Effector CD8-positive, alpha-beta T cell (primary cell): Measurements from ENCODE around the gene GPR18.
"Not testable (repeated sequence)": the region's sequence is repeated elsewhere in the genome, so short reads cannot be mapped to it uniquely, and the experiment has no call there.

Experiments used
- DNase-seq: peaks from one replicate; lab custom pipeline; 2025; lab: John Stamatoyannopoulos, UW

The GPR18 gene

GRCh38 chr13:99266827-99267226, 8.6 kb upstream of the GPR18 start:
- DNase-seq, result no peak

DNA sequence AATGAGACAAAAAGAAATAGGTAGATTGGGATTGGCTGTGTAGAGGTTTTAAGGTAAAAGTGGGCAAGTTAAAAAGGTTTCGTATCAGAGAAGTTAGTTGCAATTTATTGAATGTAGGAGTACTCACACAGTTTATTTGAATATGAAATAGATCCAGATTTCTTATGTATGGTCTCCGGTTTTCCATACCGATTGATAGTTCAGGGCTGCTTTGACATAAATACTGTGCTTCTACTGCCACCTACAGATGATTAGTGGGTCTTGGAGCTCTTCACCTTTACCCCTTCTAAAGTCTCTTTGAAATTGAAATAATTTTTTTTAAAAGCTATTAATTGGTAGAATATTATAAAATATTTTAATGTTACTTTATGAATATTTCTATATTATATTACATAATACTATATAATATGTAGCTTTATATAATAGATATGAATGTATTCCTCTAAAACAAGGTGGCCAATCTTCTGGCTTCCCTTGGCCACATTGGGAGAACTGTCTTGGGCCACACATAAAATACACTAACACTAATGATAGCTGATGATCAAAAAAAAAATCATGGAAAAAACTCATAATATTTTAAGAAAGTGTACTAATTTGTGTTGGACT, 7.7 kb upstream of the GPR18 start:
- no peak for DNase-seq

DNA sequence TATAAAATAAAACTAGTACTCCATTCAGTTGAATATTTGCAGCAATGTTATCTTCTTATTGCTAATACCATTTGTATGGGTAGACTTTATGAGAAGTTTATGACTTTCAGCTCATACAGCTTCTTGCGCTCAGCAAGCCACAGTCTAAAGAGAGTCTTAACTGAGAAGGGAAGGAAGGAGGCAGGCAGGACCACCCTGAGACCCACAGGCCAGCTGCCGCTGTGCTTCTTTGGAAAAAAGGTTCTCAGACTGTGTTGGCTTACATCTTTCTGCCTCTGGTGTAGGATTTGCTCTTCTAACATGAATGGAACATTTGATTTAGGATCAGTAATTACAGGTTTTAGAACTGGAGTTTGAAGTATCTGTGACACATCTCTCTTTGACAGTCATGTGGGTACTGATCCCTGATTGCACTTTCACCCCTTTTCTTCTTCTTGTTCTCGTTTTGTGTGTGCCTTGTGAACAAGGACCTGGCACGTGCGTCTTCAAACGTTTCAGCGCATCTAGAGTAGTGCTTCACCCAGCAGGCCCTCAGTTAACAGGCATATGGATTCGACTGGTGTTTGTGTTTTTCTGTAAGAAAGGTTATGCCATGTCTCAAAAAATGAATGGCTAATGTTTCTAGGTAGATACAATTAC, 7.1 kb upstream of the GPR18 start:
- DNase-seq, result no peak

DNA sequence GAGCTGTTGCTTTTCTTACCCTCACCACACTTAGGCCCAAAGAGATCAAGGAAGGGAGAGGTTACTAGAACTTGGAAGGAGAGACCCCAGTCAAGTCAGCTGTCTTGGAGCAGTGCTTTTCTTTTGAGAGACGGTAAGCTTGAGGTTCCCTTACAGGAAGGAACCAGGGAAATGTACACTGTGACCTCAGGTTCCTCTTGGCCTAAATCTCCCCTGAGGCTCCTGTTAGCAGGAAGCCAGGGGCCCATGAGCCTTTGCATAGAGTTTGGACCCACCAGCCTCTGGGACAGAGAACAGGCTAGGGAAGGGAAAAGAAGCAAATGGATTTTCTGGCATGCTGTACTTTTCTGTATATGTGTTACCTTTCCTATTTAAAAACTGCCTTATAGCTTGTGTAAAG, 5.9 kb upstream of the GPR18 start:
- DNase-seq, result no peak

- no peak for DNase-seq
Measured at GRCh38 chr13:99263126-99263785, 5.1 kb upstream of the GPR18 start.

- DNase-seq, result no peak
Measured at GRCh38 chr13:99261059-99261458, 2.9 kb upstream of the GPR18 start.

- no peak for DNase-seq
Measured at GRCh38 chr13:99260216-99260615, 2.0 kb upstream of the GPR18 start.

DNA sequence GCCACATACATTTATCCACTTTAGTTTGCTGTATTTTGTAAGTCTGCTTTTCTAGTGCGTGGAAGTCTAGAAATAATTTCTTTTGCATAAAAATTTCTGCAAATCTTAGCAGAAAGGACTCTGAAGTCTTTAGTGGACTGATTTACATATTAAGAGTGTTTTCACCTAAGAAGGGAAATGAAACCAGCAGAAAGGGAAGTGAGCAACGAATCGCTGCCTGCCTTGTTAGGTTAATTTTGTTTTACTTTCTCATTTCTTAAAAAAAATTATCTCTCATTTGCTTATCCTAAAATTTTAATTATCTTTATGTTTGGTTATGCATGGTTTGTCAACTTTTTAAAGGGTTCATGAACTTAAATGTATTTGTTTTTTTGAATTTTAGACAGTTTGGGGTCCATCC, 767 bp upstream of the GPR18 start:
- DNase-seq, result no peak

DNA sequence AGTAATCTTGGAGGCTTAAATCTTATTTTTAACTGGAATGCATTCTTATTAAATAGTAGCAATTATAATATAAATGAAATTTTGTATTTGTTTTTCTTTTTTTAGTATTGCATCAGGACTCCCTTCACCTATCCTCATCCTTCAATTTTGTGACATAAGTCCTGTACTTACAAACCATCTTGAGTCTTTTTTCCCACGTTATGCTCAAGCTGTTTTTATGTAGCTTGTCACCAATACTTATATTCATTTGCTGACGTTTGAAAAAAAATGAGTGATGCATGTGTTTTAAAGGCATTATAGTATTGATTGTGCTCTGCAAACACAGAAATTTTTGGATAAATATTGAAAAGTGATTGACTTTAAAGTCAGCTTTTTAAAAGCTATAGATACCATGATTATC, 888 bp downstream of the GPR18 start:
- DNase-seq, result no peak

GRCh38 chr13:99256709-99257108, 1.5 kb downstream of the GPR18 start:
- no peak for DNase-seq

DNA sequence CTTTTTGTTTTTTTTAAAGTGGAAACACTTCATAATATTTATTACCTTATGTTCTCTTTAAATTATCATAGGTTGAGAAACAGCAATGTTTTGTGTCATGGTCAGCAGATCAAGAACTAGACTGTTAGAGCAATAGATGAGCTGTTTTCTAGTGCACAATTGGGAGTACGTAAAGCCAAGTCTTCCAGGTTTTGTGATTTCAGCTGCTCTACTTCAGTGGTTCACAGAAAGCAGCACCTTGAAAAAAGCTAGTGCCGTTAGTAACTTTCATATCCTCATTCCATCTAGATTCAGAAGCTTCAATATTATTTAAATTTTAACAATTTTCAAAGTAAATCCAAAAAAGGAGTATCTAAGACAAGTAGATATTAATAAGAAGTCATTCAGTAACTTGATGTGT, 1.9 kb downstream of the GPR18 start:
- DNase-seq, result no peak

GRCh38 chr13:99255271-99255670, 2.9 kb downstream of the GPR18 start:
- no peak for DNase-seq

- no peak for DNase-seq
Measured at GRCh38 chr13:99254830-99255229, 3.3 kb downstream of the GPR18 start.

DNA sequence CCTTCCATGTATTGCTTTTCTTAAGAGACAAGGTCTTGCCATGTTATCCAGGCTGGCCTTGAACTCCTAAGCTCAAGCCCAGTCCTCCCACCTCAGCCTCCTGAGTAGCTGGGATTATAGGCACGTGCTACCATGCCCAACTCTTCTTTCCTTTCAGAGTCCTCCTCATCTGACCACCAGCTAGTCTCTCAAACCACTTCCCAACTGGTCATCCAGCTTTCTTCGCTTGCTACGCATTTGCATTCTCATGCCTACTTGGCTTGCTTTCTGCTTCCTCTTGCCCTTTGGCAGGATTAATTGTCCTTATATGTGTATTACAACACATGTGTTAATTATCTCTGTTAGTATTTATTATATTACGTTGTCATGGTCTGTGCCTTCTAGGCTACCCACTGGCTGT, 6.3 kb downstream of the GPR18 start:
- no peak for DNase-seq

GRCh38 chr13:99250982-99251825, 7.0 kb downstream of the GPR18 start:
- DNase-seq, result no peak

DNA sequence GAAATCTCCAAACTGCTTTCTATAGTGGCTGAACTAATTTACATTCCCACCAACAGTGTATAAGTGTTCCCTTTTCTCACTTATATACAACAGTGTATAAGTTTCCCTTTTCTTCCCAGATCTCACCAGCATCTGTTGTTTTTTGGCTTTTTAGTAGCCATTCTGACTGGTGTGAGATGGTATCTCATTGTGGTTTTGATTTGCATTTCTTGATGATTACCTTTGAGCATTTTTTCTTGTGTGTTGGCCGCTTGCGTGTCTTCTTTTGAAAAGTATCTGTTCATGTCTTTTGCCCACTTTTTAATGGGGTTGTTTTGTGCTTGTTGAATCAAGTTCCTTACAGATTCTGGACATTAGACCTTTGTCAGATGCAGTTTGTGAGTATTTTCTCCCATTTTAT, 8.6 kb downstream of the GPR18 start:
- DNase-seq, result not testable (repeated sequence)

GRCh38 chr13:99249178-99249577, 9.0 kb downstream of the GPR18 start:
- DNase-seq, result not testable (repeated sequence)

- DNase-seq, result no peak
Measured at GRCh38 chr13:99246100-99246499, 12.1 kb downstream of the GPR18 start.

GRCh38 chr13:99237981-99238662, 20.1 kb downstream of the GPR18 start:
- no peak for DNase-seq

GRCh38 chr13:99231721-99232120, 26.5 kb downstream of the GPR18 start:
- no peak for DNase-seq

DNA sequence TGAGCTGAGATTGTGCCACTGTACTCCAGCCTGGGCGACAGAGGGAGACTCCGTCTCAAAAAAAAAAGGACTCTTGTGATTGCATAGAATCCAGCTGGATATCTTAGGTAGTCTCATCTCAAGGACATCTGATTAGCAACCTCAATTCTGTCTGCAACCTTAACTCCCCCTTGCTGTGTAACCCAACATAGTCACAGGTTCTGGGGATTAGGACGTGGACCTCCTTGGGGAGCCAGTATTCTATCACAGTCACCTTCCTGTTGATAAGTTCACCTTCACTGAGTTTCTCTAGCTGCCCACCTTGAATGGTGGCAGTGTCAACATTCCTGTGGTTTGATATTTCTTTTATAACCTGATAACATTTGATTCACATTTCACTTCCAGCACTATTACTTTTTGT, 27.2 kb downstream of the GPR18 start:
- DNase-seq, result no peak

- DNase-seq, result not testable (repeated sequence)
Measured at GRCh38 chr13:99230588-99230987, 27.6 kb downstream of the GPR18 start.
